HepG2 (cell line): ENCODE results near the gene CAVIN1. TPM values are rescaled to one million over a fixed set of nuclear protein-coding genes. Genes with fewer than 3 reads are reported as not detected.
A peak's percentile ranks its signal among the peaks of the same experiment; 100 is the strongest.

Source experiments
- ATF6 ChIP-seq: sonication (generic); formaldehyde crosslinking; conservative IDR thresholded peaks from 2 replicates; pipeline ENCODE4 v1.4.0; 2020; ENCODE audit warnings: missing genetic modification reagents
- CREB1 ChIP-seq, 2 experiments: fragments of 450-650 bp in 1 of 2; IDR thresholded peaks; 2 replicates each; pipeline ENCODE4 v1.6.1; 2016 to 2017; ENCODE audit warnings: control low read depth in 1 of 2, mild to moderate bottlenecking in 1 of 2, missing compliant biosample characterization in 1 of 2, missing genetic modification characterization in 1 of 2
- HOXA5 ChIP-seq: sonication (generic); formaldehyde crosslinking; IDR thresholded peaks from 2 replicates; pipeline ENCODE4 v1.4.0; 2020; ENCODE audit warnings: missing genetic modification reagents
- IKZF1 ChIP-seq: fragments of 450-650 bp; IDR thresholded peaks from 2 replicates; pipeline ENCODE4 v1.7.1; 2016
- MLX ChIP-seq: IDR thresholded peaks from 2 replicates; pipeline ENCODE4 v1.6.1; 2016
- PAF1 ChIP-seq: IDR thresholded peaks from 2 replicates; pipeline ENCODE4 v1.6.1; 2016; ENCODE audit warnings: missing genetic modification reagents, missing compliant biosample characterization
- POLR2G ChIP-seq: fragments of 200-400 bp; formaldehyde crosslinking; IDR thresholded peaks from 2 replicates; pipeline ENCODE4 v1.6.1; 2018; ENCODE audit warnings: mild to moderate bottlenecking, low read depth, low read length, moderate library complexity
- SOX13 ChIP-seq, 3 experiments: fragments of 450-650 bp in 1 of 3; sonication (generic) in 1 of 3; formaldehyde crosslinking in 1 of 3; IDR thresholded peaks in 2 of 3; conservative IDR thresholded peaks in 1 of 3; 2 replicates each; pipeline versions ENCODE4 v1.5.0 to v1.6.1; 2016 to 2020; ENCODE audit warnings: antibody characterized with exemption in 1 of 3, mild to moderate bottlenecking in 1 of 3, missing compliant biosample characterization in 1 of 3, missing genetic modification reagents in 1 of 3, moderate library complexity in 1 of 3
- SP5 ChIP-seq: IDR thresholded peaks from 2 replicates; pipeline ENCODE4 v1.6.1; 2016; ENCODE audit warnings: low read depth, borderline replicate concordance
- THAP11 ChIP-seq: IDR thresholded peaks from 2 replicates; pipeline ENCODE4 v1.6.1; 2016; ENCODE audit warnings: missing biosample characterization, missing genetic modification reagents
- ZIK1 ChIP-seq: sonication (generic); formaldehyde crosslinking; IDR thresholded peaks from 2 replicates; pipeline ENCODE4 v1.5.0; 2020; ENCODE audit warnings: mild to moderate bottlenecking, low read depth, missing genetic modification reagents, borderline replicate concordance
- ZNF143 ChIP-seq: sonication (generic); formaldehyde crosslinking; IDR thresholded peaks from 2 replicates; pipeline ENCODE4 v1.4.0; 2020; ENCODE audit warnings: missing genetic modification reagents
- ZNF577 ChIP-seq: sonication (generic); formaldehyde crosslinking; IDR thresholded peaks from 2 replicates; pipeline ENCODE4 v1.4.0; 2020; ENCODE audit warnings: mild to moderate bottlenecking, low read depth, missing genetic modification reagents, borderline replicate concordance
- ZNF614 ChIP-seq: IDR thresholded peaks from 2 replicates; pipeline ENCODE4 v1.6.1; 2018; ENCODE audit warnings: missing biosample characterization, missing genetic modification reagents, inconsistent platforms, borderline replicate concordance
- ZNF724P ChIP-seq: sonication (generic); formaldehyde crosslinking; IDR thresholded peaks from 2 replicates; pipeline ENCODE4 v1.8.0; 2022; ENCODE audit warnings: missing genetic modification reagents, borderline replicate concordance
- polyA plus RNA-seq, 8 experiments: library from polyadenylated mRNA; depleted of rRNA in 3 of 8; stranded (reverse) in 7 of 8; unstranded in 1 of 8; fragments of >200 nt; fragmentation: Illumina TruSeq in 4 of 8; extraction: Trizol in 4 of 8; gene quantifications; 2 replicates each; pipeline versions ENCODE4 v1.2.1 to v1.2.3, GENCODE V29; 2011 to 2016; ENCODE audit warnings: low read depth in 4 of 8, missing spikeins in 1 of 8, mixed read lengths in 1 of 8; ENCODE audit not compliant: insufficient read depth in 1 of 8
- total RNA-seq, 5 experiments: library from RNA; depleted of rRNA; stranded (reverse); fragments of >200 nt; fragmentation: Illumina TruSeq; extraction: Trizol; gene quantifications; 2 replicates each; pipeline ENCODE4 v1.2.3, GENCODE V29; 2016; ENCODE audit warnings: low read depth in 1 of 5
- TF ChIP-seq, protein P1 (sequence below), 2 experiments: sonication (generic) in 1 of 2; formaldehyde crosslinking in 1 of 2; IDR thresholded peaks; 2 replicates each; pipeline versions ENCODE4 v1.4.0 to v1.6.1; 2018 to 2020; ENCODE audit warnings: missing genetic modification reagents in 2 of 2, borderline replicate concordance in 1 of 2, low read depth in 1 of 2, mild to moderate bottlenecking in 1 of 2, missing biosample characterization in 1 of 2
- TF ChIP-seq, protein P2 (sequence below): sonication (generic); formaldehyde crosslinking; IDR thresholded peaks from 2 replicates; pipeline ENCODE4 v1.4.0; 2020; ENCODE audit warnings: mild to moderate bottlenecking, missing genetic modification reagents
- TF ChIP-seq, protein P3 (sequence below): sonication (generic); formaldehyde crosslinking; IDR thresholded peaks from 2 replicates; pipeline ENCODE4 v1.8.0; 2022; ENCODE audit warnings: mild to moderate bottlenecking, missing genetic modification reagents, moderate library complexity
- TF ChIP-seq, protein P4 (sequence below): sonication (generic); formaldehyde crosslinking; conservative IDR thresholded peaks from 2 replicates; pipeline ENCODE4 v1.5.0; 2020; ENCODE audit warnings: missing genetic modification reagents

Gene CAVIN1
- total and polyA plus RNA-seq, 2 of the 13 experiments (the other 11 are each of a cell fraction or from before 2014, with no cell fraction given) = 15.9 to 25.5 TPM

DNA sequence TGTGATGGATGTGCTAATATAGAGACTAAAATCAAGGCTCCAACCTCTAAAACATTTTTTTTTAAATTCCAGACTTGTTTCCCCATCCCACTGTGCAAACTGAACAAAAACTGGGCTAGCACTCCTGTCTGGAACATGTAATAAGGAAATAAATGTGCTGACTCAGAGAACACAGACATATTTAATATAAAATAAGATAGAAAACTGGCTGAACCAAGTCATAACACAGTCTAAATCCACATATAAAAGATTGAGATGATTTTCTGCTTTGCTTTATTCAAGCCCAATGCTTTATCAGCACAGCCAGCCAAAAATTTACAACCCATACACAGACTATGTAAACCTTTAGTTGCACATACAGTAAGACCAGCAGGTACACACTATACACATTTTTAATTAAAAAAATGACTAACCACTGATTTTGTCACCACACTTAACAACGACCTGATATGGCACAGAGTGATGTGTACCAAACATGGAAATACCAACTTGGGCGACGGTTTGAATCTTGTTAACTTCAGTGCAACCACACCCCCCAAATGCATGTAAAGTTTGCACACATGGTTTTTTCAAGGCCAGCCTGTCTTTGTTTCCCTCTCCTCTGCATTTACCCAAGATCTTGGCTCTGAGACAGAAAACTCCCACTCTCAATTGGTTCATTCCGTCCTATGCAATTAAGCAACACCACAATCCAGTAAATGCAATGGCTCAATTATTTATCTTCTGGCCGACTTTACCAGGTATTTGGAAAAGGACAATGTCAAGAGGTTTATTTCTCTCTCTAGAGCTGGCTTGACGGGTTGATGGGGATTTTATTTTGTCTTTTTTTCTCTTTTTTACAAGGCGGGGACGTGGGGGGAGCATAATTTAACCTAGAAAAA is 36.0 kb downstream of the CAVIN1 start (continued):
- no peak for TF ChIP-seq CREB1 (IDR thresholded peaks at IDR 0.05)
- peak; percentile 47 for TF ChIP-seq CREB1 (CRISPR knock-in tag; IDR thresholded peaks at IDR 0.05)
- TF ChIP-seq POLR2G = peak; percentile 38; the same call in 1 of the 2 replicates
- no peak for TF ChIP-seq ATF6 (CRISPR knock-in tag)
- TF ChIP-seq, protein P1, sequence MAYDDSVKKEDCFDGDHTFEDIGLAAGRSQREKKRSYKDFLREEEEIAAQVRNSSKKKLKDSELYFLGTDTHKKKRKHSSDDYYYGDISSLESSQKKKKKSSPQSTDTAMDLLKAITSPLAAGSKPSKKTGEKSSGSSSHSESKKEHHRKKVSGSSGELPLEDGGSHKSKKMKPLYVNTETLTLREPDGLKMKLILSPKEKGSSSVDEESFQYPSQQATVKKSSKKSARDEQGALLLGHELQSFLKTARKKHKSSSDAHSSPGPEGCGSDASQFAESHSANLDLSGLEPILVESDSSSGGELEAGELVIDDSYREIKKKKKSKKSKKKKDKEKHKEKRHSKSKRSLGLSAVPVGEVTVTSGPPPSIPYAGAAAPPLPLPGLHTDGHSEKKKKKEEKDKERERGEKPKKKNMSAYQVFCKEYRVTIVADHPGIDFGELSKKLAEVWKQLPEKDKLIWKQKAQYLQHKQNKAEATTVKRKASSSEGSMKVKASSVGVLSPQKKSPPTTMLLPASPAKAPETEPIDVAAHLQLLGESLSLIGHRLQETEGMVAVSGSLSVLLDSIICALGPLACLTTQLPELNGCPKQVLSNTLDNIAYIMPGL (CRISPR knock-in tag; IDR thresholded peaks at IDR 0.05; ENCODE audit: borderline replicate concordance in 1 of 2, low read depth in 1 of 2) = peak in 1 of 2 experiments; percentile 11; a peak in 1 of 4 replicates
- 0 out of 2 replicates have a peak, but pooled peaks have one; percentile 61 for TF ChIP-seq PAF1
- no peak for TF ChIP-seq ZNF577 (CRISPR knock-in tag)
- TF ChIP-seq, protein P2, sequence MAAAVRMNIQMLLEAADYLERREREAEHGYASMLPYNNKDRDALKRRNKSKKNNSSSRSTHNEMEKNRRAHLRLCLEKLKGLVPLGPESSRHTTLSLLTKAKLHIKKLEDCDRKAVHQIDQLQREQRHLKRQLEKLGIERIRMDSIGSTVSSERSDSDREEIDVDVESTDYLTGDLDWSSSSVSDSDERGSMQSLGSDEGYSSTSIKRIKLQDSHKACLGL (CRISPR knock-in tag) = no peak
- TF ChIP-seq, protein P3, sequence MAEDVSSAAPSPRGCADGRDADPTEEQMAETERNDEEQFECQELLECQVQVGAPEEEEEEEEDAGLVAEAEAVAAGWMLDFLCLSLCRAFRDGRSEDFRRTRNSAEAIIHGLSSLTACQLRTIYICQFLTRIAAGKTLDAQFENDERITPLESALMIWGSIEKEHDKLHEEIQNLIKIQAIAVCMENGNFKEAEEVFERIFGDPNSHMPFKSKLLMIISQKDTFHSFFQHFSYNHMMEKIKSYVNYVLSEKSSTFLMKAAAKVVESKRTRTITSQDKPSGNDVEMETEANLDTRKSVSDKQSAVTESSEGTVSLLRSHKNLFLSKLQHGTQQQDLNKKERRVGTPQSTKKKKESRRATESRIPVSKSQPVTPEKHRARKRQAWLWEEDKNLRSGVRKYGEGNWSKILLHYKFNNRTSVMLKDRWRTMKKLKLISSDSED = no peak
- 0 out of 2 replicates have a peak, but pooled peaks have one; percentile 27 for TF ChIP-seq HOXA5
- peak; percentile 52; the same call in 1 of the 2 replicates for TF ChIP-seq SP5
- no peak for TF ChIP-seq IKZF1
- TF ChIP-seq ZNF143 (CRISPR knock-in tag) = no peak
- peak; percentile 32; the same call in 1 of the 2 replicates for TF ChIP-seq THAP11 (CRISPR knock-in tag)
- peak; percentile 47; the same call in 1 of the 2 replicates for TF ChIP-seq SOX13 (IDR thresholded peaks at IDR 0.05)
- peak in 1 of 2 experiments; percentile 88; a peak in 2 of 4 replicates for TF ChIP-seq SOX13 (CRISPR knock-in tag; conservative IDR thresholded peaks at IDR 0.05 in 1 of 2, IDR thresholded peaks at IDR 0.05 in 1 of 2)
- no peak for TF ChIP-seq ZIK1
- TF ChIP-seq, protein P4, sequence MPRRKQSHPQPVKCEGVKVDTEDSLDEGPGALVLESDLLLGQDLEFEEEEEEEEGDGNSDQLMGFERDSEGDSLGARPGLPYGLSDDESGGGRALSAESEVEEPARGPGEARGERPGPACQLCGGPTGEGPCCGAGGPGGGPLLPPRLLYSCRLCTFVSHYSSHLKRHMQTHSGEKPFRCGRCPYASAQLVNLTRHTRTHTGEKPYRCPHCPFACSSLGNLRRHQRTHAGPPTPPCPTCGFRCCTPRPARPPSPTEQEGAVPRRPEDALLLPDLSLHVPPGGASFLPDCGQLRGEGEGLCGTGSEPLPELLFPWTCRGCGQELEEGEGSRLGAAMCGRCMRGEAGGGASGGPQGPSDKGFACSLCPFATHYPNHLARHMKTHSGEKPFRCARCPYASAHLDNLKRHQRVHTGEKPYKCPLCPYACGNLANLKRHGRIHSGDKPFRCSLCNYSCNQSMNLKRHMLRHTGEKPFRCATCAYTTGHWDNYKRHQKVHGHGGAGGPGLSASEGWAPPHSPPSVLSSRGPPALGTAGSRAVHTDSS (CRISPR knock-in tag) = no peak
- no peak for TF ChIP-seq ZNF724P
- no peak for TF ChIP-seq ZNF614 (CRISPR knock-in tag)
- TF ChIP-seq MLX (CRISPR knock-in tag) = peak; percentile 28; the same call in 1 of the 2 replicates
